Neural cell (in vitro differentiated cells): ENCODE data around the gene NT5M.

Source experiments
- CTCF ChIP-seq: fragments of 450-650 bp; IDR thresholded peaks from 2 replicates; pipeline ENCODE4 v1.5.1; 2014; ENCODE audit warnings: antibody characterized with exemption, mild to moderate bottlenecking, moderate library complexity; ENCODE audit not compliant: poor library complexity, severe bottlenecking
- EP300 ChIP-seq: fragments of 450-650 bp; conservative IDR thresholded peaks from 2 replicates; pipeline ENCODE4 v1.6.1; 2014; ENCODE audit warnings: antibody characterized with exemption, mild to moderate bottlenecking, moderate library complexity; ENCODE audit not compliant: poor library complexity, severe bottlenecking
- EZH2 ChIP-seq: fragments of 200-600, 300-800 bp; shearing (Covaris generic), sonication (generic); IDR thresholded peaks from 2 replicates; pipeline ENCODE4 v1.6.1; 2014; ENCODE audit warnings: antibody characterized with exemption, low read length, borderline replicate concordance, mild to moderate bottlenecking; ENCODE audit not compliant: insufficient read depth, poor library complexity, severe bottlenecking
- POLR2AphosphoS5 ChIP-seq: IDR thresholded peaks from 2 replicates; pipeline ENCODE4 v1.6.1; 2012
- TAF1 ChIP-seq: IDR thresholded peaks from 2 replicates; pipeline ENCODE4 v1.6.1; 2012; ENCODE audit warnings: low read depth

GRCh38 chr17:17384291-17384615 lies 81.1 kb downstream of the NT5M start:
- TF ChIP-seq TAF1 (no peak), CTCF (no peak), EZH2 (no peak), POLR2AphosphoS5 (no peak), EP300 (no peak)
